DOHH2 (cell line): ENCODE measurements around the gene TUBB6.

Experiments
- EZH2phosphoT487 ChIP-seq: fragments of 200-600 bp; sonication (generic); IDR thresholded peaks from 2 replicates; pipeline ENCODE4 v1.6.1; 2017; ENCODE audit warnings: borderline replicate concordance, mild to moderate bottlenecking, antibody characterized with exemption, low read length, moderate library complexity, mixed read lengths
- TF ChIP-seq, protein P1 (sequence below): fragments of 200-600 bp; sonication (generic); IDR thresholded peaks from one replicate; pipeline ENCODE4 v1.5.1; 2014; ENCODE audit warnings: antibody characterized with exemption, mild to moderate bottlenecking, low read depth, low read length; ENCODE audit not compliant: poor library complexity, severe bottlenecking

DNA sequence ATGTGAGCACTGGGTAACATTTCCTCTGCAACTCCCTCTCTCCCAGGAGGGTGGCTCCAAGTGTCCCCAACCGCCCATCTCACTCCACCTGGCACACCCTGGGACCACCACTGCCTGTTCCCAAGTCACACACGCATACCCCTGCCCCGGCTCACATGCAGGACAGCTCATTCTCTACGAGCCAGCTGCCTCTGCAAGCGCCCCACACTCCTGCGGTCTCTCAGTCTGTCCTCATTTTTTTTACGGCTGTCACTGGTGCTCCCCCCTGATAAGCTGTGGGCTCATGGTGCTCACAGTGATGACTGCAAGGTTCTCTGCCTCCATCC, 38.2 kb downstream of the TUBB6 start:
- TF ChIP-seq, protein P1, sequence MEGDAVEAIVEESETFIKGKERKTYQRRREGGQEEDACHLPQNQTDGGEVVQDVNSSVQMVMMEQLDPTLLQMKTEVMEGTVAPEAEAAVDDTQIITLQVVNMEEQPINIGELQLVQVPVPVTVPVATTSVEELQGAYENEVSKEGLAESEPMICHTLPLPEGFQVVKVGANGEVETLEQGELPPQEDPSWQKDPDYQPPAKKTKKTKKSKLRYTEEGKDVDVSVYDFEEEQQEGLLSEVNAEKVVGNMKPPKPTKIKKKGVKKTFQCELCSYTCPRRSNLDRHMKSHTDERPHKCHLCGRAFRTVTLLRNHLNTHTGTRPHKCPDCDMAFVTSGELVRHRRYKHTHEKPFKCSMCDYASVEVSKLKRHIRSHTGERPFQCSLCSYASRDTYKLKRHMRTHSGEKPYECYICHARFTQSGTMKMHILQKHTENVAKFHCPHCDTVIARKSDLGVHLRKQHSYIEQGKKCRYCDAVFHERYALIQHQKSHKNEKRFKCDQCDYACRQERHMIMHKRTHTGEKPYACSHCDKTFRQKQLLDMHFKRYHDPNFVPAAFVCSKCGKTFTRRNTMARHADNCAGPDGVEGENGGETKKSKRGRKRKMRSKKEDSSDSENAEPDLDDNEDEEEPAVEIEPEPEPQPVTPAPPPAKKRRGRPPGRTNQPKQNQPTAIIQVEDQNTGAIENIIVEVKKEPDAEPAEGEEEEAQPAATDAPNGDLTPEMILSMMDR, result no peak
- TF ChIP-seq EZH2phosphoT487, result no peak
